Body of pancreas (tissue), 4 donors: ENCODE measurements around the gene TNIP2. TPM values are rescaled to one million over a fixed set of nuclear protein-coding genes. Genes with fewer than 3 reads are reported as not detected.

Experiments
- ATAC-seq: fragments of 150-250 bp; one replicate; pipeline ENCODE4 v1.9.1; 2016
- DNase-seq, 4 donors: peaks; one replicate each; pipeline ENCODE4 v3.0.0-alpha.2; 2019
- H3K27ac ChIP-seq, 4 donors: fragments of 200-600 bp; sonication (generic); 1 replicate in 3 of 4; 2 replicates in 1 of 4; pipeline versions ENCODE4 v1.5.1 to v1.6.1; 2016 to 2019; ENCODE audit warnings: mild to moderate bottlenecking in 1 of 4, mixed read lengths in 1 of 4, moderate library complexity in 1 of 4
- H3K27me3 ChIP-seq, 2 donors: fragments of 200-600 bp; sonication (generic); one replicate each; pipeline ENCODE4 v1.6.0; 2016; ENCODE audit warnings: mild to moderate bottlenecking in 1 of 2
- H3K36me3 ChIP-seq, 2 donors: fragments of 200-600 bp; sonication (generic); replicated peaks in 1 of 2; 2 replicates each; pipeline ENCODE4 v1.5.1; 2016; ENCODE audit warnings: low read depth in 2 of 2; ENCODE audit not compliant: insufficient read depth in 1 of 2
- H3K4me1 ChIP-seq: fragments of 200-600 bp; sonication (generic); one replicate; pipeline ENCODE4 v1.6.0; 2016
- H3K4me3 ChIP-seq, 2 donors: fragments of 200-600 bp; sonication (generic); 1 replicate in 1 of 2; 2 replicates in 1 of 2; pipeline ENCODE4 v1.5.1; 2016 to 2019
- H3K9me3 ChIP-seq, 3 donors: fragments of 200-600 bp; sonication (generic); 1 replicate in 2 of 3; 2 replicates in 1 of 3; pipeline ENCODE4 v1.5.1; 2016
- CTCF ChIP-seq, 7 experiments: fragments of 450-650 bp in 4 of 7; fragments of 200-600 bp in 3 of 7; sonication (generic) in 3 of 7; IDR thresholded peaks; one replicate each; pipeline ENCODE4 v1.5.1; 2016 to 2019; ENCODE audit warnings: antibody characterized with exemption in 7 of 7
- POLR2A ChIP-seq, 3 donors: fragments of 450-650 bp; IDR thresholded peaks; one replicate each; pipeline ENCODE4 v1.6.1; 2016; ENCODE audit warnings: antibody characterized with exemption in 3 of 3, mild to moderate bottlenecking in 2 of 3
- WGBS, 2 donors: methylation state at CpG; one replicate each; pipeline ENCODE4 v1.1.5; 2017; 5-methylcytosine and 5-hydroxymethylcytosine counted together
- intact Hi-C: fragments of 100-400 bp; cut with DNase I; formaldehyde crosslinking; loops from one replicate; pipeline ENCODE4 v1.15.1; 2023
- total RNA-seq, 2 donors: library from RNA; depleted of rRNA; stranded (reverse); fragments of >200 nt; gene quantifications; one replicate each; pipeline ENCODE4 v1.1.0, GENCODE V29; 2016

Gene TNIP2
- total RNA-seq, 2 donors from 2014 or later = 39.7 to 75.8 TPM

DNA sequence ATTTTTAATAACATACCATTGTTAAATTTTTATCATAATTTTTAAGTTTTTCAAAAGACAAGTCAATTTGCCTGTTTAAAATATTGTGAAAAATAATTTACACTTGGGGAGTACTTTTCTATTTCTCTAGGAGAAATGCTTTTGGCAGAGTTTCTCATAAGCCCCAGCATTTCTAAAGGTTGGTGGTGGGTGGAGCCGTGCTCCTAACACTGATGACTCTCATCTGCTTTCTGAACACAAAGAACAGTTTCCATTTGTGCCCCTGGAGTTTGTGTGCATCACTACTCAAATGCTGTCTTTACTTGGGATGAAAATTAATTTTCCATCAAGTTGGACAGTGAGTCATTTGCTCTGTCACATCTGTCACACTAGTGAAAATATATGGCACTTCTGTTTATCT is 57.6 kb downstream of the TNIP2 start:
- no peaks in the 10 kb centered on the region for H3K27me3 ChIP-seq
- H3K27ac ChIP-seq = no peak overlapping the region
- no peak for DNase-seq
- H3K4me1 ChIP-seq = no peaks in the 10 kb centered on the region
- no peak overlapping the region for H3K4me3 ChIP-seq
- no peak for ATAC-seq
- intact Hi-C loops = no loop called here
- no peaks in the 10 kb centered on the region for H3K9me3 ChIP-seq
- TF ChIP-seq CTCF (IDR thresholded peaks at IDR 0.05) (no peak), POLR2A (IDR thresholded peaks at IDR 0.05) (no peak)
- 89 to 100% methylated on average over 1 of the region's 1 CpG for WGBS, 2 donors
- peaks cover 10 to 54% of the 10 kb centered on the region in 2 donors for H3K36me3 ChIP-seq

GRCh38 chr4:2697995-2698414 is 58.1 kb downstream of the TNIP2 start:
- H3K9me3 ChIP-seq = no peaks in the 10 kb centered on the region
- TF ChIP-seq CTCF (IDR thresholded peaks at IDR 0.05) = no peak
- no peak for TF ChIP-seq POLR2A (IDR thresholded peaks at IDR 0.05)
- H3K36me3 ChIP-seq = peaks cover 10 to 51% of the 10 kb centered on the region in 2 donors
- no peak overlapping the region for H3K27ac ChIP-seq
- no peak overlapping the region for H3K4me3 ChIP-seq
- no peaks in the 10 kb centered on the region for H3K4me1 ChIP-seq
- intact Hi-C loops = no loop called here
- ATAC-seq (no peak), DNase-seq (no peak)
- no peaks in the 10 kb centered on the region for H3K27me3 ChIP-seq
- WGBS, 2 donors = 74 to 84% methylated on average over 7 to 8 of the region's 8 CpGs

DNA sequence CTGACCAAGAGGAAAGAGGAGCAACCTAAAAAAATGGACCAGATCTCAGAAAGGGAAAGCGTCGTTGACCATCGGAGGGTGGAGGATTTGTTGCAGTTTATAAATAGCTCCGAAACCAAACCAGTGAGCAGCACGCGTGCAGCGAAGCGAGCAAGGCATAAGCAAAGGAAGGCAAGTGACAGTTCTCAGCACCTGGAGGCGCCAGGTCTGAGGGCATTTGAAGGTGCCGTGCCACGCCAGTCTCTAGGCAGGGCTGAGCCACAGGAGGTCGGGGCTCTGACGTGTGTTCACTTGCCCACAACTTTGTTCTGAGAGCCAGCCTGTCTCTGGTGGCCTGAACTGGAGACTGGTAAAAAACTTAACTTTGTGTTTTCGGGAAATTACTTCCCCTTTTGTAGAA is 59.7 kb downstream of the TNIP2 start:
- TF ChIP-seq CTCF (IDR thresholded peaks at IDR 0.05) = no peak
- TF ChIP-seq POLR2A (IDR thresholded peaks at IDR 0.05) = no peak
- 92 to 96% methylated on average over 13 to 14 of the region's 14 CpGs for WGBS, 2 donors
- DNase-seq (no peak), ATAC-seq (no peak)
- Histone ChIP-seq H3K36me3 (peaks cover 0 to 49% of the 10 kb centered on the region in 2 donors), H3K4me3 (no peak overlapping the region), H3K4me1 (no peaks in the 10 kb centered on the region), H3K9me3 (no peaks in the 10 kb centered on the region), H3K27me3 (no peaks in the 10 kb centered on the region), H3K27ac (no peak overlapping the region)
- intact Hi-C loops = no loop called here

DNA sequence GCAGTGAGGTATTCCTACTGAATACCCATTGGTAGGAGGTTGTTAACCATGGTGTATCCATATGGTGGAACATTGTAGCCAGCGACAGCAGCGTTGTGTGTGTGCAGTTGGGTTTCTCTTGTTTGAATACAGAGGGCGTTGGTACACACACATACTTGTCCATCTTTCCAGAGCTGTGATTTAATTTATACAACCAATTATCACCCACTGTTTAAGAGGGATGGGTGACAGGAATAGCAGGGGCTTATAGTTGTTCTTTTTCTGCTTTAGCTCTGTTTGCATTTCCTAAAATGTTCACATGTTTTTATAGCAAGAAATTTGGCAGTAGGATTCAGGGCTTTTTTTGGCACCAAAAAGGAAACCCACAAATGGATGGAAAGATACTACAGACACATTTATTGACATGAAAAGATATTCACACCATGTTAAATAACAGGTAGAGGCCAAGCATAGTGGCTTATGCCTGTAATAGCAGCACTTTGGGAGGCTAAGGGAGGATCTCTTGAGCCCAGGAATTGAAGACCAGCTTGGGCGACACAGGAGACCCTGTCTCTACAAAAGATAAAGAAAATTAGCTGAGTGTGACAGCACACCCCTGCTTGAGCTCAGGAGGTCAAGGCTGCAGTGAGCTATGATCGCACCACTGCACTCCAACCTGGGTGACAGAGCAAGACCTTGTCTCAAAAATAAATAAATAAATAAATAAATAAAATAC is 60.6 kb downstream of the TNIP2 start:
- Histone ChIP-seq H3K4me1 (no peaks in the 10 kb centered on the region), H3K27ac (no peak overlapping the region), H3K4me3 (no peak overlapping the region), H3K27me3 (no peaks in the 10 kb centered on the region), H3K36me3 (peaks cover 0 to 53% of the 10 kb centered on the region in 2 donors), H3K9me3 (no peaks in the 10 kb centered on the region)
- no peak for ATAC-seq
- TF ChIP-seq CTCF (IDR thresholded peaks at IDR 0.05) (no peak), POLR2A (IDR thresholded peaks at IDR 0.05) (no peak)
- intact Hi-C loops = no loop called here
- WGBS, 2 donors = 83 to 94% methylated on average over 5 of the region's 5 CpGs
- no peak for DNase-seq

- no peak for ATAC-seq
- intact Hi-C loops = no loop called here
- no peaks in the 10 kb centered on the region for H3K4me1 ChIP-seq
- peaks cover 0 to 48% of the 10 kb centered on the region in 2 donors for H3K36me3 ChIP-seq
- H3K27ac ChIP-seq = no peak overlapping the region
- no peaks in the 10 kb centered on the region for H3K9me3 ChIP-seq
- no peaks in the 10 kb centered on the region for H3K27me3 ChIP-seq
- TF ChIP-seq POLR2A (IDR thresholded peaks at IDR 0.05) (no peak), CTCF (IDR thresholded peaks at IDR 0.05) (no peak)
- 93 to 96% methylated on average over 14 to 16 of the region's 16 CpGs for WGBS, 2 donors
- no peak for DNase-seq
- H3K4me3 ChIP-seq = no peak overlapping the region
These were observed 61.4 kb downstream of the TNIP2 start for GRCh38 chr4:2694691-2695090.
